Glomerular endothelial cell (primary cell): ENCODE data around the gene TK2. TPM values are rescaled to one million over a fixed set of nuclear protein-coding genes. Genes with fewer than 3 reads are reported as not detected.
"Not testable (repeated sequence)": the region's sequence is repeated elsewhere in the genome, so short reads cannot be mapped to it uniquely, and the experiment has no call there.

Source experiments
- DNase-seq: peaks from one replicate; pipeline ENCODE4 v3.0.0-alpha.2; 2011; ENCODE audit warnings: low read depth, low spot score; ENCODE audit errors: extremely low read depth
- total RNA-seq: library from RNA; depleted of rRNA; stranded (reverse); fragments of >200 nt; gene quantifications from 2 replicates; pipeline ENCODE4 v1.2.3, GENCODE V29; 2015

The TK2 gene
- total RNA-seq, 1 donor from 2014 or later: 24.7 TPM

- no peak for DNase-seq
These were observed 41.5 kb downstream of the TK2 start for GRCh38 chr16:66508248-66508913.

DNA sequence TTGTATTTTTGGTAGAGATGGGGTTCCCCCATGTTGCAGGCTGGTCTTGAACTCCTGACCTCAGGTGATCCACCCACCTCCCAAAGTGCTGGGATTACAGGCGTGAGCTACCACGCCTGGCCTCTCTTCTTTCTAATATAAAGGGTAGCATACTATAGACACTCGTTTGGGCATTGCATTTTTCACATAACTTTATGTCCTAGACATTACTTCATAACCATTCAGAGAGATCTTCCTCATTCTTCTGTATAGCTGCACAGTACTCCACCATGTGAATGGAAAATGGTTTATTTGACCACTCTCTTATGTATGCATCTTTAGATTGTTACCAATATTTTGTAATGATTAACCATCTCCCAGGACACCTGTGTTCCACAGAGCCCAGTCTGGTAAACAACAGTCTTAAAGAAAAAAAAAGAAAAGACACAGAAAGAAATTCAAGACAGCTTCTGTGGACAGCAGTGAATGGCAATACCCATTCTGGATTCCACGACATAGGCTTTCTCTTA lies 42.1 kb downstream of the TK2 start:
- DNase-seq: no peak

GRCh38 chr16:66503612-66504011 lies 46.3 kb downstream of the TK2 start:
- no peak for DNase-seq

DNA sequence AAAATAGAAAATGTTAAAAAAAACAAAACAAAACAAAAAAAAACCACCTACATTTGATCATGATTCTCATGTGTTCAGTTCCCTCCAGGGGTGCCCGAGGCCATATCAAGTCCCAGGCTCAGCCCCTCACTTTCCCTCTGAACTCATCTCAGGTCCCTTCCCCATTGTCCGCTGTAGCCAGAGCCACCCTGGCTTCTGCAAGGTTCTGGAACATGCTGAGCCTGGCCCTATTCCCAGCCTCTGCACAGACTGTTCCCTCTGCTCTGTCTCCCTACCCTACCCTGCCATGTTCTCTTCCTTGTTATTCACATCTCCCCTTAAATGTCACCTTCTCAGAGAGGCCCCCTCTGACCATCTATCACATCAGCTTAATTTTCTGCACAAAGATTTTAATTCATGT lies 46.9 kb downstream of the TK2 start:
- DNase-seq: no peak

GRCh38 chr16:66502020-66502913 lies 47.7 kb downstream of the TK2 start:
- DNase-seq: no peak

DNA sequence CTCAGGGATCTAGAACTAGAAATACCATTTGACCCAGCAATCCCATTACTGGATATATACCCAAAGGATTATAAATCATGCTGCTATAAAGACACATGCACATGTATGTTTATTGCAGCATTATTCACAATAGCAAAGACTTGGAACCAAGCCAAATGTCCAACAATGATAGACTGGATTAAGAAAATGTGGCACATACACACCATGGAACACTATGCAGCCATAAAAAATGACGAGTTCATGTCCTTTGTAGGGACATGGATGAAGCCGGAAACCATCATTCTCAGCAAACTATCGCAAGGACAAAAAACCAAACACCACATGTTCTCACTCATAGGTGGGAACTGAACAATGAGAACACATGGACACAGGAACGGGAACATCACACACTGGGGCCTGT lies 48.4 kb downstream of the TK2 start:
- not testable (repeated sequence) for DNase-seq

GRCh38 chr16:66497921-66498320 lies 52.0 kb downstream of the TK2 start:
- DNase-seq: not testable (repeated sequence)

- DNase-seq: not testable (repeated sequence)
These were observed 53.7 kb downstream of the TK2 start for GRCh38 chr16:66496226-66496625.

- DNase-seq: no peak
These were observed 54.5 kb downstream of the TK2 start for GRCh38 chr16:66495440-66495839.

DNA sequence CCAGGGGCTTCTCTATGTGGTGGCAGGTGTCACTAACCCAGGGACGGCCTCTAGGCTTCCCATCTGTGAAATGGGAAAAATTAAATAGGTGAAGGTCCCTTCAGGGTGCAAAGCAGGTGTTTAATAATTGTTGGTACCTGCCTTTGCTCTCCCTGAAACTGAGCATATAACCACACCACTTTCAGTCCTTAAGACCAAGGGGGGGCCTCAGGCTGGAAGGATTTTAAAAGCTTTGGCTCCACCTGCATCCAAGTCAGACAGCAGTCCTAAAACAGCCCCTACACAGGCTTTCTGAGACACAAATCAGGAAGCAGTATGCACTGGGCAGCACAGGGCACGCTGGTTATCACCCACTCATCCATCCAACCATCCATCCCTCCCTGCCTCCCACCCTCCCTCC lies 55.0 kb downstream of the TK2 start:
- no peak for DNase-seq

DNA sequence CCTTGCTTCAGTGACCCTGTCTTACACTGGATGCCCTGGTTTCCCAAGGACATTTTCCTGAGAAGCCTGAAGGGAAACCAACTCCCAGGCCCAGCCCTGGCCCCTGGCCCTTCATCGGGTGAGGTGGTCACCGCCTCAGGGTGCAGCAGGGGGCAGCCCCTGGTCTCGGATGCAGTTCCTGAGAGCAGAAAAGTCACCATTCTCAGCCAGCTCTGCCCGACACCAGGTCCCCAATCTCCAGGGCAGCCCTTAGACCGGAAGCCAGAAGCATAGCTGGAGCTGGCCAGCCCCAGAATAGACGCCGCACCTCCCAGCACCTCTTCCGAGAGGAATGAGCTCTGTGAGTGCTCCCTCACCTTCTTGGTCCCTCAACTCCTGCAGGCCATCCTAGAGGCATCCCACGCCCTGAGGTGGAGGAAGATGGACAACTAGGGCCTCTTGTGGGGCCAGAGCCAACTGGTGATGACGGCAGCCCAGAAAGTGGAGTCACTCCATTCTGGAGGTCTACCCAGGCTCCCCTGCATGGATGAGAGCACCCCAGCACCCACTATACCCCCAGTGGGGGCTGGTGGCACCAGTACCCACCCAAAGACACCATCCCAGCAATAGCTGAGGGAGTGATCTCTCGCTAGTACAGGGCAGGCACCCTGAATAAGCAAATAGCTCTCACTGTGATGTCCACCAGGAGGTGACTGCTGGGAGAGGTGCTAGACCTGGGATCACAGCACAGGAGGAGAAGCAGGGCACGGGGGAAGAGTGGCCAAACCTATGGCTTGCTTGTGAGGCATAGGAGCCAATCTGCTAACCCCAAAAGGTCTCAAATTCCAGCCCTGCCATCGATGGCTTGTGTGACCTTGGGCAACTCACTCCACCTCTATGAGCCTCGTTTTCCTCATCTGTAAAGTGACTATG lies 56.2 kb downstream of the TK2 start:
- DNase-seq: no peak

DNA sequence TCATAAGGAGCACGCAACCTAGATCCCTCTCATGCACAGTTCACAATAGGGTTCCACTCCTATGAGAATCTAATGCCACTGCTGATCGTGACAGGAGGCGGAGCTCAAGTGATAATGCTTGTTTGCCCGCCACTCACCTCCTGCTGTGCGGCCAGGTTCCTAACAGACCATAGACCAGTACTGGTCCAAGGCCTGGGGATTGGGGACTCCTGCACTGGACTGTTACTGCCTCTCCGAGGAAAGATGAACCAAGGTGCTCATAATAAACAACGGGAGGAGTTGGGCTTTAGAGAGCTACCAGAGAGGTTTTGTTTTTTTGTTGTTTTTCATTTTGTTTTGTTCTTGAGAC lies 58.2 kb downstream of the TK2 start:
- no peak for DNase-seq

DNA sequence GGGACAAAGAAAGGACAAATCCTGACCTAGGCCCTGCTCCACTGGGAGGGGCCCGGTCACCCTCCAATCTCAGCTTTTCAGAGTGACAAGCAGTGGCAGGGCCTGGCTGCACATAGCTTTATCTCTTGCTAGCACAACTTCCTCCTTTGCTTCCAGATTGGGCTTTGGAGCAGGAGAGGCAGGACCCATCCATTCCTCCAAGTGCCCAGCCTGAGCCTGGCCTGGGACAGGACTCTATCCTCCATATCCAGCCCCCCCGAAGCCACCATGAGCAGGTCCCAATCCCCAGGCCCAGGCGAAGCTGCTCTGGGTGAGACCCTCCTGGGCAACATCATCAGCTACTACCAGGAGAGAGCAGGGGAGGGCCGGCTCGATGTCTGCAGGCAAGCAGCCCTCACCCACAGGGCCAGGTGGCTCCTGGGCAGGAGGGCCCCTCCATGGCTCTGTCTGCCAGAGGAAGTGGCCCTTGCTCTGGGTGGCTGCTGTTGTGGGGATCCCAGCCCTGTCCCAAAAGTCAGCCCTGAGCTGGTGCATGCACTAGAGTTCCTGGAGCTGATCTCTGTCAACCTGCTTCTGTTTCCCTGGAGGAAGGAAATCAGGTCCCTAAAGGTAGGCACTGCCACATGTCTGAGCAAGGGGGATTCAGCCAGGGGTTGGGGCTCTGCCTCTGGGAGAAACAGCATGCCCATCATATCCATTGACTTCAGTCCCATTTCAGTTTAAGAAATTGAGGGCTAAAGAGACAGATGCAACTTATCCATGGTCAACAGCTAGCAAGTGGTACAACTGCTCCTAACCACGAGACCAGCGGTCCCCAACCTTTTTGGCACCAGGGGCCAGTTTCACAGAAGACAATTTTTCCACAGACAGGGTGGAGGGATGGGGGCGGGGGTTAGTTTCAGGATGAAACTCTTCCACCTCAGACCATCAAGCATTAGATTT lies 58.9 kb downstream of the TK2 start:
- DNase-seq: no peak

DNA sequence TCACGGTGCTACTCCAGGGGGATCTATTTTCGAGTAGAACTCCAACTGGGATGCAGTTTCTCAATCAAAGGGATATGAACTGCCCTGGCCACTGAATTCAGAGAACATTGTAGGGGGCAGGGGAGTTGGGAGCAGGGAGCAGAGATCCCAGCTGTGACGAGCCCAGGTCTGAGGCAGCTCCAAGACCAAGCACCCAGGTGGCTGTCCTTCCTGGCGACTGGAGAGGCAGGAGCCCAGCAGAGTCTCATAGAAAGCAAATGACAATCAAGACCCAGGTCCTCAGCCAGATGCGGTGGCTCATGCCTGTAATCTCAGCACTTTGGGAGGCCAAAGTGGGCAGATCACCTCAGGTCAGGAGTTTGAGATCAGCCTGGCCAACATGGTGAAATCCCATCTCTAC lies 60.1 kb downstream of the TK2 start:
- no peak for DNase-seq

- DNase-seq: no peak
These were observed 60.5 kb downstream of the TK2 start for GRCh38 chr16:66489385-66489784.

DNA sequence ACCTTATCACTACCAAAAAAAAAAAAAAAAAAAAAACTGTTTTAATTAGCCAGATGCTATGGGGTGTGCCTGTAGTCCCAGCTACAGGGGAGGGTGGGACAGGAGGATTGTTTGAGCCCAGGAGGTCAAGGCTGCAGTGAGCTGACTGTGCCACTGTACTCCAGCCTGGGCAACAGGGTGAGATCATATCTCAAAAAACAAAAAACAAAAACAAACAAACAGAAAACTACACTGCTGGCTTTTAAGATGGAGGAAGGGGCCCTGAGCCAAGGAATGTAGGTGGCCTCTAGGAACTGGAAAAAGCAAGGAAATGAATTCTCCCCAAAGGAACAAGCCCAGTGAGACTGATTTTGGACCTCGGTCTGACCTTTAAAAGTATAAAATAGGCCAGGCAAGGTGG lies 61.4 kb downstream of the TK2 start:
- DNase-seq: no peak

GRCh38 chr16:66487580-66488275 lies 62.2 kb downstream of the TK2 start:
- DNase-seq: no peak

DNA sequence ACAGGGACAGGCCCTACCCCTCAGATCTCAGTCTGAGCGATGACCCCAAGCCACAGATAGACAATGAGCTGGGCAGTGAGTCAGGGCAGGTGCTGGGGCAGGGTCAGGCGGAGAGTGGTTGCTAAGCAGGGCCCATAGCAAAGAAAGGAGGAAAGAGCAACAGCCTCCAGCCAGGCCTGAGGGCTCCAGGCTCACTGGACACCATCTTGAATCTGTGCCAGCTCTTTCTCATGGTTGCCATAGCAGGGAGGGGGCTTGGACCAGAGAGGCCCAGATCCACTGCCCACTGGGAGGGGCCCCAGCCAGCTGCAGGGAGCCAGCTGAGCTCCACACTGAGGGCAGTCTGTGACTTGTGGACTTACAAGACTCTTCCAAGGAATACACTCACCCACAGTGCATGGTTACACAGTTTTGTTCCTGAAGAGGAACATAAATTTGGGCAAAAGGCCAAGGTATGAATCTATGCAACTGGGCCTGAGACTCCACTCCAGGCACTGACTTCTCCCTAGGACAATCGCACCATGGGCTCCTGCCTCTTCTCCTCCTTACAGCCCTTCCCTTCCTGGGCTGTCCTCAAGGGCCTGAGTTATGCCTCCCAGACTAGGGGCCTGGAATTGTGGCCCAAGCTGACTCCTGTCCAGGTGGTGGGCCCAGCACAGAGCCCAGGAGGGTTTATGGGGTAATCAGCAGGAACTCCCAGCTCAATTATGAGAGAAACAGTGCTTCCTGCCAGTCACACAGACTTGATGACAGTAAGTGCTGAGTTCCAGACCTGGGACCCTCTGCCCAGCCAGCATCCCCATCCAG lies 62.9 kb downstream of the TK2 start:
- no peak for DNase-seq
